Parathyroid adenoma (tissue), 2 donors: Measurements from ENCODE around the gene GADD45G.

Experiments used
- H2AFZ ChIP-seq: fragments of 300-600 bp; sonication (generic); one replicate; pipeline ENCODE4 v1.7.0; 2017; ENCODE audit warnings: antibody characterized with exemption, mild to moderate bottlenecking
- H3K27ac ChIP-seq: fragments of 300-600 bp; sonication (generic); one replicate; pipeline ENCODE4 v1.7.0; 2017
- H3K27me3 ChIP-seq: fragments of 300-600 bp; sonication (generic); one replicate; pipeline ENCODE4 v1.7.0; 2017; ENCODE audit warnings: low read length; ENCODE audit not compliant: control insufficient read depth, insufficient read depth
- H3K36me3 ChIP-seq: fragments of 300-600 bp; sonication (generic); one replicate; pipeline ENCODE4 v1.7.0; 2017; ENCODE audit warnings: low read length; ENCODE audit not compliant: control insufficient read depth, insufficient read depth
- H3K4me1 ChIP-seq: fragments of 300-600 bp; sonication (generic); one replicate; pipeline ENCODE4 v1.7.0; 2017; ENCODE audit warnings: control low read depth
- H3K4me2 ChIP-seq: fragments of 300-600 bp; sonication (generic); one replicate; pipeline ENCODE4 v1.7.0; 2017; ENCODE audit warnings: low read length
- H3K4me3 ChIP-seq: fragments of 300-600 bp; sonication (generic); one replicate; pipeline ENCODE4 v1.7.0; 2017; ENCODE audit warnings: low read depth, low read length
- H3K79me2 ChIP-seq: fragments of 300-600 bp; sonication (generic); one replicate; pipeline ENCODE4 v1.7.0; 2017; ENCODE audit warnings: control low read depth
- H3K9ac ChIP-seq: fragments of 300-600 bp; sonication (generic); one replicate; pipeline ENCODE4 v1.7.0; 2017; ENCODE audit warnings: mild to moderate bottlenecking
- H3K9me3 ChIP-seq: fragments of 300-600 bp; sonication (generic); one replicate; pipeline ENCODE4 v1.7.0; 2017; ENCODE audit warnings: low read length; ENCODE audit not compliant: control insufficient read depth
- TF ChIP-seq, protein P1 (sequence below): fragments of 300-600 bp; sonication (generic); IDR thresholded peaks from one replicate; pipeline ENCODE4 v1.7.0; 2017; ENCODE audit warnings: antibody characterized with exemption, mild to moderate bottlenecking
- donor health status: primary hyperparathyroidism.

The GADD45G gene

DNA sequence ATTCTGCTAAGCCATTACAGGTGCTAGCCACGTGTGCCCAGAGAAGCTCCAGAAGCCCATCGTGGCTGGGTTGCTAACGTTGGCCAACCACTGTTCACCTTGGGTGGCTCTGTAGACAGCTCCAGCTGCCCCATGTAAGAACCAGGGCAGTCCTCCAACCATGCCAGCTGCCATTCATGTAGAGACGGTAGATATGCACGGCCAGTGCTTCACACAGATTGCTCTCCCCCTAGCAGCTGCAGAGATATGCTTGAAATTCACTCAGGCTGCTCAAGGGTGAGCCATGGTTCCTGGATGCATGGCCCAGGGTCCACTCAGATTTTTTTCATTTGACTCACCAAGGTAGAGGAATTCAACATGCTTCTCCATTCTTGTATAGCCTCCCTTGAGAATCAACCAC, 31.0 kb downstream of the GADD45G start:
- H3K27ac ChIP-seq = no peak overlapping the region
- H3K4me1 ChIP-seq = no peaks in the 10 kb centered on the region
- H3K79me2 ChIP-seq = no peaks in the 10 kb centered on the region
- no peaks in the 10 kb centered on the region for H3K36me3 ChIP-seq
- TF ChIP-seq, protein P1, sequence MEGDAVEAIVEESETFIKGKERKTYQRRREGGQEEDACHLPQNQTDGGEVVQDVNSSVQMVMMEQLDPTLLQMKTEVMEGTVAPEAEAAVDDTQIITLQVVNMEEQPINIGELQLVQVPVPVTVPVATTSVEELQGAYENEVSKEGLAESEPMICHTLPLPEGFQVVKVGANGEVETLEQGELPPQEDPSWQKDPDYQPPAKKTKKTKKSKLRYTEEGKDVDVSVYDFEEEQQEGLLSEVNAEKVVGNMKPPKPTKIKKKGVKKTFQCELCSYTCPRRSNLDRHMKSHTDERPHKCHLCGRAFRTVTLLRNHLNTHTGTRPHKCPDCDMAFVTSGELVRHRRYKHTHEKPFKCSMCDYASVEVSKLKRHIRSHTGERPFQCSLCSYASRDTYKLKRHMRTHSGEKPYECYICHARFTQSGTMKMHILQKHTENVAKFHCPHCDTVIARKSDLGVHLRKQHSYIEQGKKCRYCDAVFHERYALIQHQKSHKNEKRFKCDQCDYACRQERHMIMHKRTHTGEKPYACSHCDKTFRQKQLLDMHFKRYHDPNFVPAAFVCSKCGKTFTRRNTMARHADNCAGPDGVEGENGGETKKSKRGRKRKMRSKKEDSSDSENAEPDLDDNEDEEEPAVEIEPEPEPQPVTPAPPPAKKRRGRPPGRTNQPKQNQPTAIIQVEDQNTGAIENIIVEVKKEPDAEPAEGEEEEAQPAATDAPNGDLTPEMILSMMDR = no peak
- no peak overlapping the region for H2AFZ ChIP-seq
- no peaks in the 10 kb centered on the region for H3K9me3 ChIP-seq
- H3K4me3 ChIP-seq = no peak overlapping the region
- H3K4me2 ChIP-seq = no peak overlapping the region
- H3K27me3 ChIP-seq = no peaks in the 10 kb centered on the region
- H3K9ac ChIP-seq = no peak overlapping the region

GRCh38 chr9:89637787-89638186, 33.0 kb downstream of the GADD45G start:
- H3K79me2 ChIP-seq = no peaks in the 10 kb centered on the region
- no peak overlapping the region for H2AFZ ChIP-seq
- H3K27me3 ChIP-seq = no peaks in the 10 kb centered on the region
- no peak overlapping the region for H3K9ac ChIP-seq
- no peak overlapping the region for H3K4me3 ChIP-seq
- no peak overlapping the region for H3K4me2 ChIP-seq
- no peaks in the 10 kb centered on the region for H3K9me3 ChIP-seq
- TF ChIP-seq, protein P1 = no peak
- no peaks in the 10 kb centered on the region for H3K36me3 ChIP-seq
- H3K4me1 ChIP-seq = no peaks in the 10 kb centered on the region
- H3K27ac ChIP-seq = no peak overlapping the region

DNA sequence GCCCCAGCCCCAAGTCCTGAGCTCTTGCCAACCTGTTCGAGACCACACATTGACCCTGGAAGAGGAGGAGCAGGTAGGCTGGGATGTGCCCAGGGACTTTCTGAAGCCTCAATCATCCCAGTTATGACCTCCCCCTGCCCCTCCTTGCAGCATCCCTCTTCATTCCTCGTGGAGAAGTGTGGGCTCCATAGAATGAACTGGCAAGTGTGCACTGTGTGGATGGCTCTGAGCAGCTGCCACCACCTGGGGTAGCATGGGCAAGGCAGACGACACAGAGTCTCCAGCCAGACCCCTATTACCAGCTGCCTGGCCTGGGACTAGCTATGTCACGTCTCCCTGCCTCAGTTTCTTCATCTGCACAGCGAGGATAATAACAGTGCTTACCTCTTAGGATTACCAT, 33.5 kb downstream of the GADD45G start:
- H3K27me3 ChIP-seq = no peaks in the 10 kb centered on the region
- no peaks in the 10 kb centered on the region for H3K4me1 ChIP-seq

GRCh38 chr9:89638893-89639292, 34.1 kb downstream of the GADD45G start:
- H3K27ac ChIP-seq = no peak overlapping the region
- H3K9me3 ChIP-seq = no peaks in the 10 kb centered on the region
- no peaks in the 10 kb centered on the region for H3K79me2 ChIP-seq
- no peak overlapping the region for H2AFZ ChIP-seq
- H3K4me1 ChIP-seq = no peaks in the 10 kb centered on the region
- H3K4me2 ChIP-seq = no peak overlapping the region
- TF ChIP-seq, protein P1 = no peak
- no peak overlapping the region for H3K4me3 ChIP-seq
- H3K36me3 ChIP-seq = no peaks in the 10 kb centered on the region
- no peaks in the 10 kb centered on the region for H3K27me3 ChIP-seq
- H3K9ac ChIP-seq = no peak overlapping the region

More for the DNA sequence above, 33.5 kb downstream of the GADD45G start:
- TF ChIP-seq, protein P1 = no peak
- no peak overlapping the region for H2AFZ ChIP-seq
- H3K9ac ChIP-seq = no peak overlapping the region
- H3K36me3 ChIP-seq = no peaks in the 10 kb centered on the region
- H3K27ac ChIP-seq = no peak overlapping the region
- no peak overlapping the region for H3K4me2 ChIP-seq
- no peaks in the 10 kb centered on the region for H3K9me3 ChIP-seq
- H3K79me2 ChIP-seq = no peaks in the 10 kb centered on the region
- H3K4me3 ChIP-seq = no peak overlapping the region

DNA sequence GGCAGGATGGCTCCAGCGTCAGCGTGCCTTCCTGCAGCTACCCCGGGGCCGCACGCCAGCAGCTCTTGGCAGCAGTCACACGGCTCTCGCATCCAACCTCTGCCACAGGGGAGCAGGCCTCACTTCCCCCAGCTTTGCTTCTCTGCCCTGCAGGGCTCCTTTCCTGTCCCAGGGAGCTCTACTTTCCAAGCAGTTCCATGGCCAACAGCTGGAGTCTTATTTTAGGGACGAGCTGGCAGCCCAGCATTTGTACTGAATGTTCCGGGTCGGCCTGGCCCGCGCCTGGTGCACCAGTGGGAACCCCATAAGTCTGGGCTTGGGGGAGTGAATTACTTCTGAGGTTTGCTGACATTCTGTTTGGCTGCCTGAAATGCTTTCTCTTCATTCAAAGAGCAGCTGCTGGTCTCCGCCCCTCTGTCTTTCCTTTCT, 34.6 kb downstream of the GADD45G start:
- no peak overlapping the region for H3K4me3 ChIP-seq
- no peaks in the 10 kb centered on the region for H3K4me1 ChIP-seq
- TF ChIP-seq, protein P1 = no peak
- no peak overlapping the region for H3K4me2 ChIP-seq
- no peaks in the 10 kb centered on the region for H3K9me3 ChIP-seq
- H3K79me2 ChIP-seq = no peaks in the 10 kb centered on the region
- H3K36me3 ChIP-seq = no peaks in the 10 kb centered on the region
- H3K27ac ChIP-seq = no peak overlapping the region
- no peaks in the 10 kb centered on the region for H3K27me3 ChIP-seq
- H2AFZ ChIP-seq = no peak overlapping the region
- no peak overlapping the region for H3K9ac ChIP-seq
